ENCODE results near the gene CHST8.

The CHST8 gene

DNA sequence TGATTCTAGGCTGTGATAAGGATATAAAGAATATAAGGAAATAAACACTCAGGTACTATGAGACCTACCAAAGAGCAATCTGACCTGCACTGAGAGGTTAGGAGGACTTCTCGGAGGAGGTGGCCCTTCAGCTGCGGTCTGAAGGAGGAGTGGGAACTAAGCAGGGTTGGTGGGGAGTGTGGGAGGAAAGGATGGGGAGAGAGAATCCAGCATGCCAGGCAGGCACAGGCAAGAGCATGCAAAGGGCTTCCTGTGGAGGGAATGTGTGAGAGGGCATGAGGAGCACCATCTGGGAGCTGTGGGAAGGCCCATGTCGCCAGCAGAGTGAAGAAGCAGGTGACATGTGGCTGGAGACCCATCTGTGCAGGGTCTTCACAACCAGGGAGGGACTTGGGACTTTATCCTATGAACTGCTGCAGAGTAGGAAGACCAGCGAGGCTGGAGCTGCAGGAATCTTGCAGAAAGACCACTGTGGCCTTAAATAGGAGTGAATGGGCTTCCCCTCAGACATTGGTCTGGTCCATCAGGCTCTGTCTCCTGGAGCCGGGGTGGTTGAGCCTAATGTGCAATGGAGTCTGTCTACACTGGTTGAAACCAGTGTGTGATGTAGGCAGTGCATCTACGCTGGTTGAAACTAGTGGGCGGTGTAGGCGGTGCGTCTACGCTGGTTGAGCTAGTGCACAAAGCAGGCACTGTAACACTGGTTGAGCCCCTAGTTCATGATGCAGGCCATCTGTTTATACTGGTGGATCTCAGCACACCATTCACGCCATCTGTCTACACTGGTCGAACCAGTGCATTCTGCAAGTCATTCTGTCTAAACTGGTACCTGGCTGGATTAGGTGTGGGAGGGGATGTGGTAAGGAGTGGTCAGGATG is 6.4 kb downstream of the CHST8 start:
- Mint-ChIP-seq H3K4me1 (ENCODE audit: low read depth) (no peaks in the 10 kb centered on the region), H3K36me3 (ENCODE audit: low read depth) (no peaks in the 10 kb centered on the region), H3K9me3 (no peaks in the 10 kb centered on the region), H3K4me3 (no peak overlapping the region), H3K27me3 (peaks cover 29% of the 10 kb centered on the region), H3K27ac (no peak overlapping the region)

DNA sequence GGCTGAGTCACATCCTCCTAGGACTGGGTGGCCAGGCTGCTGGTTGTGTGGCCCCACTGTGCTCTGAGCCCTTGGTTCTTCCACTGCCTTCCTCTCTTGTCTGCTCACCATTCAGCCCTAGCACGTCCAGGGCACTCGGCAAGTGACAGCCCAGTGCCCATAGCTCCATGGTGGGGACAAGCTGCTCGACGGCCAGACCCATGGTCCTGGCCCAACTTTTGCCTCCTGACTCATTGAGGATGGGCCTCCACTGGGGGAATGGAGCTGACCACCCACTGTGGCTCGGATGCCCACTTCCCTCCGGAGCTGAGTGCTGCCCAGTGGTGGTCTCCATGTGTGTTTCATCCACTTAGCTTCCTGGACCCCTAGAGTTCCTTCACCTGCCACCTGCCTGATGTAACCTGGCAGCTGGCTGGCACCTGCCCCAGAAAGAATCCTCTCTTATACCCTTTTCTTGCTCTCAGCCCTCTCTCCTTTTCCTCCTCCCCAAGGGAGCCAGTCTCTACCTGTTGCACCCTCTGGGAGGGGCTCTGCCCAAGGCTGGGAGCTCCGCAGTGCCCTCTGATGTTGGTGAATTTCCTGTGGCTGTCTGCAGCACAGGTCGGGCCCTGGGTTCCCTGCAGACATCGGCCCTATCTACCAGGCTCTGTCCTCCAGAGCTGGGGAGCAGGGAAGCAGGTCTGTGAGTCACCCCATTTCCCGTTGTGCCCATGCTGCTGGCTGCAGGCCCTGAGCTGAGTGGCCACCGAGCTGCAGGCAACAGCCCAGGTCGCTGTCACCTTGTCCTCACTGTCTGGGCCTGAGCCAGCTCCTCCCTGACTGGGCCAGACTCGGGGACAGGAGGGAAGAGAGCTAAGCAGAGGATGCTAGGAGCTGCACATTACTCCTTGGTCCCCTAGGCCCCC is 7.4 kb downstream of the CHST8 start:
- Mint-ChIP-seq H3K27ac (no peak overlapping the region), H3K4me3 (no peak overlapping the region), H3K36me3 (ENCODE audit: low read depth) (no peaks in the 10 kb centered on the region), H3K4me1 (ENCODE audit: low read depth) (no peaks in the 10 kb centered on the region), H3K9me3 (no peaks in the 10 kb centered on the region), H3K27me3 (peaks cover 19% of the 10 kb centered on the region)

DNA sequence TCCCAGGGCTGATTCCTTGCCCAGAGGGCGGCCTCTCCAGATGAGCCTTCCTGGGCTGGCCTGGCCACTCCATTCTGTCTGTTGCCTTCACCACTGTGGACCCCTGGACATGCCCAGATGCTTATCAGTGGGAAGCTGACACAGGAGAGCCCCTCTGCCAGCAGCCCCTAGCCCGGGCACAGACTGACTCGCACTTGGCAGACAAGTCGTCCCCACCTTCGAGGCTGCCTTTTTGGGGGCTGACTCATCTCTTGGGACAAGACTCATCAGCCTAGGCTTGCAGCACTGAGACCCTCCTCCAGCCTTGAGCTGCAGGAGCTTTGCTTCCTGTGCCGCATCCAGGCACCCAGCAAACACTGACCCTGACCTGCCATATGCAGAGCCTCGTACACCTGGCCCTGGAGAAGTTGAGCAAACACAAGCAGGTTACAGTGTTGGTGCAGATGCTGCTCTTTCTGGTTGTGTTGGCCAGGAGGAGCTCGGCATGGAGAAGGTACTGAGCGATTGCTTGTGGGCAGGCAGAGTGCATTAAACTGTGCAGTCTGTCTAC is 8.1 kb downstream of the CHST8 start:
- Mint-ChIP-seq H3K27me3 (peaks cover 12% of the 10 kb centered on the region), H3K4me1 (ENCODE audit: low read depth) (no peaks in the 10 kb centered on the region), H3K36me3 (ENCODE audit: low read depth) (no peaks in the 10 kb centered on the region), H3K27ac (no peak overlapping the region), H3K4me3 (no peak overlapping the region), H3K9me3 (no peaks in the 10 kb centered on the region)

DNA sequence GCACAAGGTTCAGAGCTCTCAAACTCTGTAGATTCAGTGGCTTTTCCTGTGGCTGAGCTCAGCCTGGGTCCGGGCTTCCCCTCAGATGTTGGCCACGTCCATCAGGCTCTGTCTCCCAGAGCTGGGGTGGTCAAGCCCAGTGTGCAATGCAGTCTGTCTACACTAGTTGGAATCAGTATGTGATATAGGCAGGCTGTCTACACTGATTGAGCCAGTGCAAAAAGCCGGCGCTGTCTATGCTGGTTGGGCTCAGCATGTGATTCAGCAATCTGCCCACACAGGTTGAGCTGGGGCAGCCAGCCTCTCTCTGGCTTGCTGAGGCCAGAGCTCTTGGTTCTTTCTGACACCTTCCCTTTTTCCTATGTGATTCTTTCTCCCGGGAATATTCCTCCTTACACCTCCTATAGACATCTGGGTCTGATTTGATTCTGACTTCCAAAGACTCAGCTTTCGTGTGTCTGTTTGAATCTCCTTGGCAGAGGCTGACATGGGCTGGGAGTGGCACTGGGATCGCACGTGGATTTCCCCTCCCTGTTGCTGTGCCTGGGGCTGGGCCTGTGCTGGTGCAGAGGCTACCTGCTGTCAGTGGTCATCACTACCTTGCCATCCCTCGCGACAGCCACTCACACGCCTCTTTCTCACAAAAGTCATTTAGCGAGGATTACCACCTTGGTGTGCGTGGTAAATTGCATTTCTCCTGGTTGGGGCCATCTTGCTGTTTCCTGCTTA is 9.3 kb downstream of the CHST8 start:
- H3K27me3 Mint-ChIP-seq: peaks cover 9% of the 10 kb centered on the region

GRCh38 chr19:33631609-33631973 is 9.8 kb downstream of the CHST8 start:
- Mint-ChIP-seq H3K4me3 (no peak overlapping the region), H3K27ac (no peak overlapping the region), H3K4me1 (ENCODE audit: low read depth) (no peaks in the 10 kb centered on the region), H3K9me3 (no peaks in the 10 kb centered on the region), H3K36me3 (ENCODE audit: low read depth) (no peaks in the 10 kb centered on the region), H3K27me3 (peaks cover 5% of the 10 kb centered on the region)

More for the DNA sequence above, 9.3 kb downstream of the CHST8 start:
- H3K27ac Mint-ChIP-seq: no peak overlapping the region
- H3K9me3 Mint-ChIP-seq: no peaks in the 10 kb centered on the region
- H3K4me1 Mint-ChIP-seq (ENCODE audit: low read depth): no peaks in the 10 kb centered on the region
- H3K4me3 Mint-ChIP-seq: no peak overlapping the region
- H3K36me3 Mint-ChIP-seq (ENCODE audit: low read depth): no peaks in the 10 kb centered on the region

- Mint-ChIP-seq H3K4me3 (no peak overlapping the region), H3K27me3 (peaks cover 8% of the 10 kb centered on the region), H3K27ac (no peak overlapping the region), H3K4me1 (ENCODE audit: low read depth) (no peaks in the 10 kb centered on the region), H3K9me3 (no peaks in the 10 kb centered on the region), H3K36me3 (ENCODE audit: low read depth) (no peaks in the 10 kb centered on the region)
Measured at GRCh38 chr19:33634361-33635091, 12.8 kb downstream of the CHST8 start.

GRCh38 chr19:33638167-33639034 is 16.6 kb downstream of the CHST8 start:
- Mint-ChIP-seq H3K4me1 (ENCODE audit: low read depth) (no peaks in the 10 kb centered on the region), H3K36me3 (ENCODE audit: low read depth) (no peaks in the 10 kb centered on the region), H3K27ac (no peak overlapping the region), H3K27me3 (peaks cover 14% of the 10 kb centered on the region), H3K9me3 (no peaks in the 10 kb centered on the region), H3K4me3 (no peak overlapping the region)

- no peak overlapping the region for H3K27ac Mint-ChIP-seq
- H3K9me3 Mint-ChIP-seq: no peaks in the 10 kb centered on the region
- H3K4me3 Mint-ChIP-seq: no peak overlapping the region
- H3K36me3 Mint-ChIP-seq (ENCODE audit: low read depth): no peaks in the 10 kb centered on the region
- no peaks in the 10 kb centered on the region for H3K4me1 Mint-ChIP-seq (ENCODE audit: low read depth)
- H3K27me3 Mint-ChIP-seq: peaks cover 17% of the 10 kb centered on the region
Measured at GRCh38 chr19:33639035-33639681, 17.4 kb downstream of the CHST8 start.

- H3K27me3 Mint-ChIP-seq: peaks cover 17% of the 10 kb centered on the region
- H3K27ac Mint-ChIP-seq: no peak overlapping the region
- no peaks in the 10 kb centered on the region for H3K36me3 Mint-ChIP-seq (ENCODE audit: low read depth)
- H3K4me1 Mint-ChIP-seq (ENCODE audit: low read depth): no peaks in the 10 kb centered on the region
- H3K4me3 Mint-ChIP-seq: no peak overlapping the region
- no peaks in the 10 kb centered on the region for H3K9me3 Mint-ChIP-seq
Measured at GRCh38 chr19:33640773-33641172, 19.0 kb downstream of the CHST8 start.

GRCh38 chr19:33641261-33641660 is 19.5 kb downstream of the CHST8 start:
- Mint-ChIP-seq H3K4me3 (no peak overlapping the region), H3K9me3 (no peaks in the 10 kb centered on the region), H3K36me3 (ENCODE audit: low read depth) (no peaks in the 10 kb centered on the region), H3K27me3 (peaks cover 17% of the 10 kb centered on the region), H3K27ac (no peak overlapping the region), H3K4me1 (ENCODE audit: low read depth) (no peaks in the 10 kb centered on the region)

DNA sequence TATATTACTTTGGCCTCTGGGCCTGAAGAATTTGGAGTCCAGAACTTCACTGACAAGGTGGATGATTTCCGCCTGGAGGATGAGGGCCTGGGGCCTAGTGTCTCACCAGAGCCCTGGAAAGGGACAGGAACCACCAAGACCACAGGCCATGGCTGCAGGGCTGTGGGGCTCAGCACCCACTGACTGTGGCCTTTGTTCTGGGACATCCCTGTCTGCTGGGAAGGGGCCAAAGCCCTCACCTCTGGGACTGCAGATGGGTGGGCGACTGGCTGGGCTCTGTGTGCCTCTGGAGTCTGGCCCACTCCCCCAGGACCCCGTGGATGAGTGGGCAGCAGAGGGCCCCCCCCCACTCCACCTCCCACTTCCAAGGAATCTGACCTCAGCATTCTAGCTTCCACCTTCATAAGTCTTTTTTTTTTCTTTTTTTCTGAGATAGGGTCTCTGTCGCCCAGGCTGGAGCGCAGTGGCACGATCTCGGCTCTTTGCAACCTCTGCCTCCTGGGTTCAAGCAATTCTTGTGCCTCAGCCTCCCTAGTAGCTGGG is 20.3 kb downstream of the CHST8 start:
- Mint-ChIP-seq H3K27me3 (peaks cover 17% of the 10 kb centered on the region), H3K9me3 (no peaks in the 10 kb centered on the region), H3K4me1 (ENCODE audit: low read depth) (no peaks in the 10 kb centered on the region), H3K36me3 (ENCODE audit: low read depth) (no peaks in the 10 kb centered on the region), H3K27ac (no peak overlapping the region), H3K4me3 (no peak overlapping the region)

DNA sequence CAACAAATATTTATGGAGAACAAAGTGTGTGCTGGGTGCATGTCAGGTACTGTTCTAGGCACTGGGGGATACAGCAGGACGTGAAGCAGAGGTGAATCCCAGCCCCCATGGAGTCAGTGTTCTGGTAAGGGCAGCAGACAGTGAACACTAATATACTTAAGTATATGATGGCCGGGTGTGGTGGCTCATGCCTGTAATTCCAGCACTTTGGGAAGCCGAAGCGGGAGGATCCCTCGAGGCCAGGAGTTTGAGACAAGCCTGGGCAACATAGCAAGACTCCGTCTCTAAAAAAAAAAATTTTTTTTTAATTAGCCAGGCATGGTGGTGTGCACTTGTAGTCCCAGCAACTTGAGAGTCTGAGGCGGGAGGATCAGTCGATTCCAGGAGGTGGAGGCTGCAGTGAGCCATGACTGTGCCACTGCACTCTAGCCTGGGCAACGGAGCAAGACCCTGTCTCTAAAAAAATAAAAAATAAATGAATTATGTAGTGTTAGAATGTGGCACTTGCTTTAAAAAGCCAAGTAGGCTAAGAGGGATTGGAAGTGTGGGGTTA is 22.6 kb downstream of the CHST8 start:
- Mint-ChIP-seq H3K4me3 (no peak overlapping the region), H3K4me1 (ENCODE audit: low read depth) (no peaks in the 10 kb centered on the region), H3K9me3 (no peaks in the 10 kb centered on the region), H3K27me3 (peaks cover 10% of the 10 kb centered on the region), H3K36me3 (ENCODE audit: low read depth) (no peaks in the 10 kb centered on the region), H3K27ac (no peak overlapping the region)
